NCI-H1436 (cell line): ENCODE data around the gene COX7B2.

Source experiments
- DNase-seq: peaks from one replicate; lab custom pipeline; 2025; lab: John Stamatoyannopoulos, UW

The COX7B2 gene

DNA sequence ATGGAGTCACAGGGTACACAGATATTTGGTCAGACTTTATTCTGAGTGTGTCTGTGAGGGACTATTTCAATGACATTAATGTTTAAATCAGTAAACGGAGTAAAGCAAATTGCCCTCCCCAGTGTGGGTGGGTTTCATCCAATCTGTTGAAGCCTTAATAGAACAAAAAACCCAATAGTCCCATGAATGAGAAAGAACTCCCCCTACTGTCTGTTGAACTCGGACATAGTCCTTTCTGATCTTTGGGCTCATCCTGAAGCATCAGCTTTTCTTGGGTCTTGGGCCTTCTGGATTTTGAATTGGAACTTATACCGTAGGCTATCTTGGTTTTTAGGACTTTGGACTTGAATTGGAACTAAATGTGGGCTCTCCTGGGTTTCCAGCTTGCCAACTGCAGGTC is 193.6 kb downstream of the COX7B2 start:
- DNase-seq: no peak

DNA sequence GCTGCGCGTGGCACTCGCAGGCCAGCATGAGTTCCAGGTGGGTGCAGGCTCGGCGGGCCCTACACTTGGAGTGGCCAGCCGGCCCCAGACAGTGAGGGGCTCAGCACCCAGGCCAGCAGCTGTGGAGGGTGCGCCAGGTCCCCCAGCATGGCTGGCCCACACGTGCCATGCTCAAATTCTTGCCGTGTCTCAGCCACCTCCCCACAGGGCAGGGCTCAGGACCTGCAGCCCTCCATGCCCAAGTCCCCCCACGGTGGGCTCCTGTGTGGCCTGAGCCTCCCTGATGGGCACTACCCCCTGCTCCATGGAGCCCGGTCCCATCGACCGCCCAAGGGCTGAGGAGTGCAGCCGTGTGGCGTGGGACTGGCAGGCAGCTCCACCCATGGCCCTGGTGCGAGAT is 210.2 kb downstream of the COX7B2 start:
- DNase-seq: no peak
